K562 (cell line): ENCODE results near the gene BBX. TPM values are rescaled to one million over a fixed set of nuclear protein-coding genes. Genes with fewer than 3 reads are reported as not detected.
A peak's percentile ranks its signal among the peaks of the same experiment; 100 is the strongest.

ENCODE experiments used
- ARHGAP35 ChIP-seq: fragments of 450-650 bp; IDR thresholded peaks from 2 replicates; pipeline ENCODE4 v1.6.1; 2018; ENCODE audit not compliant: partially characterized antibody
- CBFB ChIP-seq: sonication (generic); formaldehyde crosslinking; IDR thresholded peaks from 2 replicates; pipeline ENCODE4 v1.4.0; 2020; ENCODE audit warnings: mild to moderate bottlenecking, missing genetic modification reagents
- CBX8 ChIP-seq: fragments of 200-600 bp; sonication (generic); IDR thresholded peaks from 2 replicates; pipeline ENCODE4 v1.6.1; 2012; ENCODE audit warnings: borderline replicate concordance, mixed run types, low read depth, mild to moderate bottlenecking, moderate library complexity, mixed read lengths, low read length, control low read depth, inconsistent platforms; ENCODE audit not compliant: poor library complexity, severe bottlenecking; ENCODE audit errors: extremely low read depth
- FOXA3 ChIP-seq, 2 experiments: fragments of 450-650 bp in 1 of 2; sonication (generic) in 1 of 2; formaldehyde crosslinking; IDR thresholded peaks in 1 of 2; conservative IDR thresholded peaks in 1 of 2; 2 replicates each; pipeline versions ENCODE4 v1.4.0 to v1.8.0; 2020 to 2022; ENCODE audit warnings: mild to moderate bottlenecking in 2 of 2, missing genetic modification reagents in 1 of 2
- KLF10 ChIP-seq: fragments of 250-450 bp; sonication (Bioruptor Pico); IDR thresholded peaks from 2 replicates; pipeline ENCODE4 v1.6.1; 2021; ENCODE audit warnings: matching md5 sums
- MEF2D ChIP-seq: conservative IDR thresholded peaks from 2 replicates; pipeline ENCODE4 v1.6.1; 2016; ENCODE audit warnings: low read depth, missing genetic modification characterization, missing compliant biosample characterization
- NCOA2 ChIP-seq, 2 experiments: fragments of 450-650 bp; IDR thresholded peaks; 2 replicates each; pipeline ENCODE4 v1.6.1; 2018; ENCODE audit warnings: mild to moderate bottlenecking in 2 of 2, moderate library complexity in 1 of 2; ENCODE audit not compliant: partially characterized antibody in 2 of 2
- PRMT5 ChIP-seq: sonication (generic); formaldehyde crosslinking; IDR thresholded peaks from 2 replicates; pipeline ENCODE4 v1.5.0; 2020; ENCODE audit warnings: missing genetic modification reagents
- SREBF1 ChIP-seq: fragments of 150-350 bp; IDR thresholded peaks from 2 replicates; pipeline ENCODE4 v1.6.1; 2014; ENCODE audit warnings: antibody characterized with exemption, low read depth, low read length, borderline replicate concordance
- ZNF134 ChIP-seq: fragments of 250-450 bp; sonication (Bioruptor Pico); conservative IDR thresholded peaks from 2 replicates; pipeline ENCODE4 v1.4.0; 2020
- ZNF263 ChIP-seq: sonication (generic); formaldehyde crosslinking; IDR thresholded peaks from 2 replicates; pipeline ENCODE4 v1.8.0; 2022; ENCODE audit warnings: mild to moderate bottlenecking, missing genetic modification reagents, borderline replicate concordance
- ZNF668 ChIP-seq: fragments of 250-450 bp; sonication (Bioruptor Pico); IDR thresholded peaks from 2 replicates; pipeline ENCODE4 v1.8.0; 2022; ENCODE audit warnings: mild to moderate bottlenecking, inconsistent platforms
- polyA plus RNA-seq, 8 experiments: library from polyadenylated mRNA; depleted of rRNA in 4 of 8; stranded (reverse) in 5 of 8; unstranded in 3 of 8; fragments of >200 nt; fragmentation: Nextera tagmentation in 2 of 8; fragmentation: Illumina TruSeq in 1 of 8; extraction: Ambion mirVana in 2 of 8; extraction: Trizol in 1 of 8; gene quantifications; 2 replicates each; pipeline versions ENCODE4 v1.2.1 to v1.2.3, GENCODE V29; 2011 to 2014; ENCODE audit warnings: inconsistent platforms in 1 of 8, missing spikeins in 1 of 8
- total RNA-seq, 7 experiments: library from RNA; depleted of rRNA in 6 of 7; stranded (reverse); fragments of >200 nt in 6 of 7; fragmentation: Illumina TruSeq in 2 of 7; extraction: Trizol in 2 of 7; gene quantifications; 2 replicates each; pipeline versions ENCODE4 v1.2.1 to v1.2.3, GENCODE V29; 2011 to 2021; ENCODE audit warnings: low replicate concordance in 1 of 7
- TF ChIP-seq, protein P1 (sequence below), 3 experiments: IDR thresholded peaks in 2 of 3; conservative IDR thresholded peaks in 1 of 3; 2 replicates each; pipeline ENCODE4 v1.5.1; 2011 to 2012; ENCODE audit warnings: low read length in 3 of 3, mild to moderate bottlenecking in 3 of 3, control low read depth in 2 of 3, improper control_type of control experiment in 1 of 3, inconsistent platforms in 1 of 3, low read depth in 1 of 3, mixed read lengths in 1 of 3, moderate library complexity in 1 of 3; ENCODE audit not compliant: insufficient read depth in 2 of 3

BBX gene
- total and polyA plus RNA-seq, 9 of the 15 experiments (the other 6 are each of a cell fraction or from before 2014, with no cell fraction given), result 4.9 to 19.5 (median 11.8) TPM

DNA sequence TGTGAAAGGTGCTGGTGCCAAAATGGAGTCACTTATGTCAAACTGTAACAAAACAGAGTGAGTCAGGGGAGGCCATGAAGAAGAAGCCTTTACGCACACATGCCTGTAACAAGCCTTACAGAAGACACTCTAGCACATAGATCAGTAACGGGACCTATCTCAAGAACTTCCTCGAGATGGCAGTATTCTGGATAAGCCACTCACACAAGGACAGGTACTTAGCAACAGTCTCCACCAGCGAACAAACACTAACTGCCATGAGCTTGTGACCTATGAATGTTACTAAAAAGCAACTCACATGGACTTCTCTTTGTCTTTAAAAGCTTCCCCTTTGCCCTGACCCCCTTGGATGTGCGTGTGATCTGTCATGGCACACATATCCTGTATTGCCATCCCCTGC is 332.9 kb downstream of the BBX start (continued):
- TF ChIP-seq, protein P1, sequence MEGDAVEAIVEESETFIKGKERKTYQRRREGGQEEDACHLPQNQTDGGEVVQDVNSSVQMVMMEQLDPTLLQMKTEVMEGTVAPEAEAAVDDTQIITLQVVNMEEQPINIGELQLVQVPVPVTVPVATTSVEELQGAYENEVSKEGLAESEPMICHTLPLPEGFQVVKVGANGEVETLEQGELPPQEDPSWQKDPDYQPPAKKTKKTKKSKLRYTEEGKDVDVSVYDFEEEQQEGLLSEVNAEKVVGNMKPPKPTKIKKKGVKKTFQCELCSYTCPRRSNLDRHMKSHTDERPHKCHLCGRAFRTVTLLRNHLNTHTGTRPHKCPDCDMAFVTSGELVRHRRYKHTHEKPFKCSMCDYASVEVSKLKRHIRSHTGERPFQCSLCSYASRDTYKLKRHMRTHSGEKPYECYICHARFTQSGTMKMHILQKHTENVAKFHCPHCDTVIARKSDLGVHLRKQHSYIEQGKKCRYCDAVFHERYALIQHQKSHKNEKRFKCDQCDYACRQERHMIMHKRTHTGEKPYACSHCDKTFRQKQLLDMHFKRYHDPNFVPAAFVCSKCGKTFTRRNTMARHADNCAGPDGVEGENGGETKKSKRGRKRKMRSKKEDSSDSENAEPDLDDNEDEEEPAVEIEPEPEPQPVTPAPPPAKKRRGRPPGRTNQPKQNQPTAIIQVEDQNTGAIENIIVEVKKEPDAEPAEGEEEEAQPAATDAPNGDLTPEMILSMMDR (IDR thresholded peaks at IDR 0.05 in 2 of 3, conservative IDR thresholded peaks at IDR 0.05 in 1 of 3; ENCODE audit: insufficient read depth in 2 of 3, low read depth in 1 of 3, low read length in 3 of 3), result peak; percentile 32 to 46 (median 44); a peak in 3 of 6 replicates
- no peak for TF ChIP-seq CBFB (CRISPR knock-in tag)
- TF ChIP-seq ZNF668 (CRISPR knock-in tag), result no peak
- TF ChIP-seq ZNF134 (CRISPR knock-in tag), result no peak
- no peak for TF ChIP-seq ARHGAP35
- TF ChIP-seq NCOA2 (IDR thresholded peaks at IDR 0.05; ENCODE audit: partially characterized antibody in 2 of 2), result no peak
- 0 out of 2 replicates have a peak, but pooled peaks have one; percentile 35 for TF ChIP-seq MEF2D (tag)
- TF ChIP-seq CBX8, result no peak
- TF ChIP-seq KLF10 (CRISPR knock-in tag), result no peak
- no peak for TF ChIP-seq FOXA3 (CRISPR knock-in tag; conservative IDR thresholded peaks at IDR 0.05 in 1 of 2, IDR thresholded peaks at IDR 0.05 in 1 of 2)
- no peak for TF ChIP-seq PRMT5 (CRISPR knock-in tag)
- no peak for TF ChIP-seq SREBF1
- no peak for TF ChIP-seq ZNF263 (CRISPR knock-in tag)
- TF ChIP-seq, all 486 proteins: peak for 6
